ENCODE data around the gene BCL2.

DNA sequence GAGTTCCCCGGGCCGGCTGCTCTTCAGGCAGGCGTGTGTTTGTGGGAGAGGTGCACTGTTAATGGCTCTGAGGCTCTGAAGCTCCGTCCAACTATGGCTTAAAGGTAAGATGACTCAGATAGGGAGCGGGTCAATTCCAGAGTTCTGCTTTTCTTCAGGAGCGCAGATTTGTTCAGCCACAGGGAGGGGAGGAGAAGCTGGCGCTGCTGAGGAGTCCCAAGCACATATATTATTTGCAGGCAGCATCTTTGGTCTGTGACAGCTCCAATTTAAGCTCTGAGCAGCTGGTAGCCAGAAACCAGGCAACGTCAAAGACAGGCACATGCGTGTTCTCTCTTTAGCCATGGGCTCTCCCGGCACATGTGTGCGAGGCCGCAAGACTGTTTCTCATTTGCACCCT, 229.2 kb downstream of the BCL2 start:
- TF ChIP-seq POLR2A (IDR thresholded peaks at IDR 0.05), result no peak
- TF ChIP-seq, protein P1, sequence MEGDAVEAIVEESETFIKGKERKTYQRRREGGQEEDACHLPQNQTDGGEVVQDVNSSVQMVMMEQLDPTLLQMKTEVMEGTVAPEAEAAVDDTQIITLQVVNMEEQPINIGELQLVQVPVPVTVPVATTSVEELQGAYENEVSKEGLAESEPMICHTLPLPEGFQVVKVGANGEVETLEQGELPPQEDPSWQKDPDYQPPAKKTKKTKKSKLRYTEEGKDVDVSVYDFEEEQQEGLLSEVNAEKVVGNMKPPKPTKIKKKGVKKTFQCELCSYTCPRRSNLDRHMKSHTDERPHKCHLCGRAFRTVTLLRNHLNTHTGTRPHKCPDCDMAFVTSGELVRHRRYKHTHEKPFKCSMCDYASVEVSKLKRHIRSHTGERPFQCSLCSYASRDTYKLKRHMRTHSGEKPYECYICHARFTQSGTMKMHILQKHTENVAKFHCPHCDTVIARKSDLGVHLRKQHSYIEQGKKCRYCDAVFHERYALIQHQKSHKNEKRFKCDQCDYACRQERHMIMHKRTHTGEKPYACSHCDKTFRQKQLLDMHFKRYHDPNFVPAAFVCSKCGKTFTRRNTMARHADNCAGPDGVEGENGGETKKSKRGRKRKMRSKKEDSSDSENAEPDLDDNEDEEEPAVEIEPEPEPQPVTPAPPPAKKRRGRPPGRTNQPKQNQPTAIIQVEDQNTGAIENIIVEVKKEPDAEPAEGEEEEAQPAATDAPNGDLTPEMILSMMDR (IDR thresholded peaks at IDR 0.05), result no peak

All from sigmoid colon (tissue), 3 donors.